Adipose tissue (tissue), 3 donors: ENCODE results near the gene KCTD1. TPM values are rescaled to one million over a fixed set of nuclear protein-coding genes. Genes with fewer than 3 reads are reported as not detected.

Source experiments
- H3K27ac ChIP-seq: one replicate; pipeline ENCODE4 v1.5.1; 2013; ENCODE audit warnings: low read depth, low read length
- WGBS, 3 donors: extraction: QIAGEN DNeasy Blood & Tissue Kit; methylation state at CpG; one replicate each; pipeline ENCODE4 v1.1.7; 2013; 5-methylcytosine and 5-hydroxymethylcytosine counted together
- polyA plus RNA-seq, 3 donors: library from polyadenylated mRNA; stranded (reverse); fragments of 200-250 nt; gene quantifications; one replicate each; pipeline ENCODE4 v1.2.3, GENCODE V29; 2013
- donor health status: healthy with polysubstance abuse.
- donor health status: Bipolar disorder and iron deficiency.
- donor health status: healthy.

Gene KCTD1
- polyA plus RNA-seq, 3 donors: 4.4 to 12.4 (median 6.5) TPM

- 94 to 98% (median 96%) methylated on average over 5 of the region's 5 CpGs for WGBS, 3 donors
- no peak overlapping the region for H3K27ac ChIP-seq
Observed at GRCh38 chr18:26495287-26495686, 53.1 kb downstream of the KCTD1 start.

GRCh38 chr18:26493021-26493420 lies 55.3 kb downstream of the KCTD1 start:
- 90 to 91% (median 91%) methylated on average over 3 of the region's 3 CpGs for WGBS, 3 donors
- H3K27ac ChIP-seq: no peak overlapping the region

GRCh38 chr18:26491194-26491816 lies 57.0 kb downstream of the KCTD1 start:
- 92 to 96% (median 95%) methylated on average over 6 of the region's 6 CpGs for WGBS, 3 donors
- no peak overlapping the region for H3K27ac ChIP-seq

GRCh38 chr18:26489881-26490280 lies 58.5 kb downstream of the KCTD1 start:
- H3K27ac ChIP-seq: no peak overlapping the region
- 77 to 93% (median 82%) methylated on average over 7 of the region's 7 CpGs for WGBS, 3 donors

- no peak overlapping the region for H3K27ac ChIP-seq
- 92 to 97% (median 96%) methylated on average over 4 of the region's 4 CpGs for WGBS, 3 donors
Observed at GRCh38 chr18:26489191-26489590, 59.2 kb downstream of the KCTD1 start.

- no peak overlapping the region for H3K27ac ChIP-seq
- 45 to 90% (median 89%) methylated on average over 11 of the region's 11 CpGs for WGBS, 3 donors
Observed at GRCh38 chr18:26488417-26489009, 59.8 kb downstream of the KCTD1 start.

- 80 to 86% (median 86%) methylated on average over 7 of the region's 7 CpGs for WGBS, 3 donors
- no peak overlapping the region for H3K27ac ChIP-seq
Observed at GRCh38 chr18:26487437-26487836, 60.9 kb downstream of the KCTD1 start.

GRCh38 chr18:26483633-26484032 lies 64.7 kb downstream of the KCTD1 start:
- WGBS, 3 donors: 54 to 96% (median 55%) methylated on average over 4 of the region's 4 CpGs
- H3K27ac ChIP-seq: no peak overlapping the region

- H3K27ac ChIP-seq: no peak overlapping the region
- 62 to 70% (median 66%) methylated on average over 5 of the region's 5 CpGs for WGBS, 3 donors
Observed at GRCh38 chr18:26482569-26482968, 65.8 kb downstream of the KCTD1 start.

- H3K27ac ChIP-seq: no peak overlapping the region
- 73 to 89% (median 73%) methylated on average over 8 of the region's 8 CpGs for WGBS, 3 donors
Observed at GRCh38 chr18:26480897-26481795, 67.2 kb downstream of the KCTD1 start.

- 66 to 77% (median 73%) methylated on average over 6 of the region's 6 CpGs for WGBS, 3 donors
- no peak overlapping the region for H3K27ac ChIP-seq
Observed at GRCh38 chr18:26479681-26480079, 68.7 kb downstream of the KCTD1 start.

- H3K27ac ChIP-seq: no peak overlapping the region
- 82 to 88% (median 87%) methylated on average over 26 of the region's 26 CpGs for WGBS, 3 donors
Observed at GRCh38 chr18:26479065-26479680, 69.2 kb downstream of the KCTD1 start.

GRCh38 chr18:26477828-26478466 lies 70.4 kb downstream of the KCTD1 start:
- H3K27ac ChIP-seq: no peak overlapping the region
- 59 to 84% (median 82%) methylated on average over 4 of the region's 4 CpGs for WGBS, 3 donors

GRCh38 chr18:26476697-26477096 lies 71.7 kb downstream of the KCTD1 start:
- no peak overlapping the region for H3K27ac ChIP-seq
- 94 to 95% (median 94%) methylated on average over 8 of the region's 8 CpGs for WGBS, 3 donors

- 83% methylated on average over 1 of the region's 1 CpG for WGBS, 3 donors
- H3K27ac ChIP-seq: no peak overlapping the region
Observed at GRCh38 chr18:26474542-26474941, 73.8 kb downstream of the KCTD1 start.

- H3K27ac ChIP-seq: no peak overlapping the region
- 63 to 90% (median 66%) methylated on average over 4 of the region's 4 CpGs for WGBS, 3 donors
Observed at GRCh38 chr18:26473672-26474071, 74.7 kb downstream of the KCTD1 start.

- H3K27ac ChIP-seq: no peak overlapping the region
- WGBS, 3 donors: 93 to 95% (median 95%) methylated on average over 9 of the region's 9 CpGs
Observed at GRCh38 chr18:26471826-26472225, 76.5 kb downstream of the KCTD1 start.

GRCh38 chr18:26471027-26471426 lies 77.3 kb downstream of the KCTD1 start:
- H3K27ac ChIP-seq: no peak overlapping the region
- 79 to 83% (median 81%) methylated on average over 9 of the region's 9 CpGs for WGBS, 3 donors
